GM23248 (cell line): ENCODE data around the gene LPP.

Experiments used
- EZH2 ChIP-seq: fragments of 200-600 bp; sonication (generic); IDR thresholded peaks from 2 replicates; pipeline ENCODE4 v1.6.1; 2018; ENCODE audit warnings: antibody characterized with exemption, mild to moderate bottlenecking; ENCODE audit not compliant: insufficient read depth, poor library complexity, severe bottlenecking
- EZH2phosphoT487 ChIP-seq: fragments of 200-600 bp; sonication (generic); IDR thresholded peaks from 2 replicates; pipeline ENCODE4 v1.6.1; 2018; ENCODE audit warnings: antibody characterized with exemption, moderate library complexity, mild to moderate bottlenecking, low read depth; ENCODE audit not compliant: insufficient read depth

DNA sequence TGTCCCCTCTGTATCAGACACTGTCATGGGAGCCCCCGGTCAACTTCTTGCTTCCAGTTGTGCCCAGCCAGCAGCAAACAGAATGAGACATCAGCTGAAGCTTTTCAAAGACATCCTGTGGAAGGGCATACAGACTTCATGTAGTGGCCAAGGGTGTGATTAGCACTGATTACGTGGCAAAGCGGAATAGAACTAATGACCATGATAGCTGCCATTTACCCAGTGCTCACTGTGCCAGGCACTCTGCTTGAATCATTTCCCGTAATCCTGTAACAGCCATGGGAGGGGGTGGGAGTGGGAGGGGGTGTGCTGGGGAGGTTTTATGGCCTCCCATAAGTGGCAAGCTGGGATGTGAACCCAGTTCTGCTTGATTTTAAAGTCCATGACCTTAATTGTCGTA, 29.5 kb downstream of the LPP start:
- no peak for TF ChIP-seq EZH2
- no peak for TF ChIP-seq EZH2phosphoT487
